HL-60 (cell line): ENCODE measurements around the gene CYTH4.

Experiments used
- CTCF ChIP-seq: IDR thresholded peaks from one replicate; pipeline ENCODE4 v1.5.1; 2011; ENCODE audit warnings: low read length, control low read depth, inconsistent platforms; ENCODE audit not compliant: insufficient read depth
- GABPA ChIP-seq: IDR thresholded peaks from 2 replicates; pipeline ENCODE4 v1.6.1; 2012; ENCODE audit warnings: low read depth
- POLR2AphosphoS5 ChIP-seq: IDR thresholded peaks from 2 replicates; pipeline ENCODE4 v1.6.1; 2012; ENCODE audit warnings: low read depth
- REST ChIP-seq: IDR thresholded peaks from 2 replicates; pipeline ENCODE4 v1.6.1; 2012; ENCODE audit warnings: low read depth; ENCODE audit not compliant: insufficient replicate concordance
- SPI1 ChIP-seq: IDR thresholded peaks from 2 replicates; pipeline ENCODE4 v1.6.1; 2012; ENCODE audit warnings: low read depth, mild to moderate bottlenecking, borderline replicate concordance

- TF ChIP-seq CTCF: no peak
- TF ChIP-seq POLR2AphosphoS5: no peak
- no peak for TF ChIP-seq REST
- no peak for TF ChIP-seq GABPA
- TF ChIP-seq SPI1: no peak
Measured at GRCh38 chr22:37304595-37305343, 22.5 kb downstream of the CYTH4 start.
